ENCODE results near the gene PHF21B.
"Not testable (repeated sequence)": the region's sequence is repeated elsewhere in the genome, so short reads cannot be mapped to it uniquely, and the experiment has no call there.

- not testable (repeated sequence) for TF ChIP-seq CTCF, POLR2AphosphoS5, POLR2A, EP300 (IDR thresholded peaks at IDR 0.05)
Measured at GRCh38 chr22:44904492-44905152, 105.2 kb downstream of the PHF21B start.

All from sigmoid colon (tissue), 4 donors.